ENCODE measurements around the gene DRC3.

DRC3 gene

DNA sequence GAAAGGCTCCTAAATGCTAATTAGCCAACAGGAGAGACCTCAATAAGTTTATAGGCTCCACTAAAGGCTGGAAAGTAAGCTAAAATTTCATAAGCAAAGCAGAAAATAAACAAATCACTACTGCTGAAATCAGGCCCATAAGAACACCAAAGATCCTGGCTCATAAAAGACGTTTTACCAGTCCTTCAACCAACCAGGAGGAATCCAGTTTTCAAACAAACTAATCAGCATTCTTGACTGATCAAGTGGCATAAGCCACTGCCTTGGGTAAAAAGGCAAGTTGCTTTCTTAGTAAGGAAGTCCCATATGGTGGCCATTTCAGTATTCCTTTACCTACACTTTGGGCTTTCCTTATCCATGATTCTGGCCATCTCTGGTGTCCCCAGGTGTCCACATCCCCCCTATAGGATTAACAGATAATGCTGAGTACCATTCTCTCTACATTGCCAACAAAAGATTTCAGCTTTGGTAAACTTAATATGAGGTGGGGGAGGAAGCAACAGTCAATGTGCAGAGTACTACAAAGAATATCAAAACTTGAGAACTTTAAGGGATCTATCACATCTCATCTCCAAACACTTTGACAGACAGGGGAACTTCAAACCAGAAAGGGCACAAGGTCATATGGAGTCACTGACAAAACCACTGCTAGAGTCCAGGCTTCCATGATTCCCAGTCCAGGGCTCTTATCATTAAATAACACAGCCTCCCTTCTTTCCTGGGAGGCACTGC, 1.8 kb upstream of the DRC3 start:
- no peak for DNase-seq

DNA sequence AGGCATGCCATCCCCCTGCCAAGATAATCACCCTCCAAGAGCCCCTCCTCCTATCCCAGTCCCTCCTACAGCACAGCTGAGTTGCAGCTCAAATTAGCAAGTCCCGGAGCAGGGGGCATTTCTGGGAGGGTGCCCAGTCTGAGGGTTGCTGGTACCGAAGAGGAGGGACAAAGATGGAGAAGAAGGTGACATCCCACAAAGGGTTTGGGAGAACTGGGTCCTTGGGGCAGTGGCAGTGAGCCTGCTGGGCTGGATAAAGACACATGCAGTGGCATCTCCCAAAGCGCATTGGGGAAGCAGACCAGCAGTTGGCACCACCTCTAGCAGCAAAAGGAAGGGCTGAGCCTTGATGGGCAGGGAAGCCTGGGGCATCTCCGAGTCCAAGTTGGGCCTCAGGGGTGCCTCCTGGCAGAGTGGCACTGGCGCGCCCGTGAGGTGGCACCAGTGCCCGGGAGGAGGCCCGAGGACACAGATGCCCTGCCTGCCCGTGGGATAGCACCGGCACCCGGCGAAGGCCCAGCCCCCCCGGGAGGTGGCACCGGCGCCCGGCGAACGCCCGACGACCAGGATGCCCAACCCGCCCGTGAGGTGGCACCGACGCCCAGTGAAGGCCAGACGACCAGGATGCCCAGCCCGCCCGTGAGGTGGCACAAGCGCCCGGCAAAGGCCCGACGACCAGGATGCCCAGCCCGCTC, 1.1 kb upstream of the DRC3 start:
- no peak for DNase-seq

DNA sequence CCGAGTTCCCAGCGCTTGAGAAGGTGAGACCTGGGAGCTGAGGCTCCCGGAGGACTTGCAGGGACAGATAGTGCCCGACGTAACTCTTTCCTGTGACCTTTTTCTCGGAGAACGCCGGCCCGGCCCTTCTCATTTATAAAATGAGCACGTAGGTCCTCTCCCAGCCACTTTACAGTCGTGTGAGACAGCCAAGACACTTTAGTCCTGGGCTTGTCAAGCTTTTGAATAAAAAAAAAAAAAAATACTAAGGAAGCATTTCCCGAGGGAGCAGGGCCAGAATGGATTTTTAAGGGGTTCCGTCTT, 241 bp downstream of the DRC3 start:
- no peak for DNase-seq

DNA sequence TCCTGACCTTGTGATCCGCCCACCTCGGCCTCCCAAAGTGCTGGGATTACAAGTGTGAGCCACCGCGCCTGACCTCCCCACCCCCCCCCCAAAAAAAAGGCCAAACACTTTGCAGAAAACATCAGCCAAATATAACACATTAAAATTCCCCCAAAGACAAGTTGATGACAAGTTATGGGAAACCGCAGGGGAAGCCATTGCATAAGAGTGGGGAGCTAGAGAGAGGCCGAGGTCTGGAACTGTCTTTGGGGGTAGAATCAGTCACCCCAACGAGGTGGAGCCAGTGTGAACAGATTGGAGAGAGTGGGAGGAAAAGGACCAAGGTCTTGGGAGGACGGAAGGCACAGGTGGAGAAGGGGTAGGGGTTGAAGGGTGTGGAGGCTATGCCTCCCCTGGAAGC, 2.8 kb downstream of the DRC3 start:
- no peak for DNase-seq

DNA sequence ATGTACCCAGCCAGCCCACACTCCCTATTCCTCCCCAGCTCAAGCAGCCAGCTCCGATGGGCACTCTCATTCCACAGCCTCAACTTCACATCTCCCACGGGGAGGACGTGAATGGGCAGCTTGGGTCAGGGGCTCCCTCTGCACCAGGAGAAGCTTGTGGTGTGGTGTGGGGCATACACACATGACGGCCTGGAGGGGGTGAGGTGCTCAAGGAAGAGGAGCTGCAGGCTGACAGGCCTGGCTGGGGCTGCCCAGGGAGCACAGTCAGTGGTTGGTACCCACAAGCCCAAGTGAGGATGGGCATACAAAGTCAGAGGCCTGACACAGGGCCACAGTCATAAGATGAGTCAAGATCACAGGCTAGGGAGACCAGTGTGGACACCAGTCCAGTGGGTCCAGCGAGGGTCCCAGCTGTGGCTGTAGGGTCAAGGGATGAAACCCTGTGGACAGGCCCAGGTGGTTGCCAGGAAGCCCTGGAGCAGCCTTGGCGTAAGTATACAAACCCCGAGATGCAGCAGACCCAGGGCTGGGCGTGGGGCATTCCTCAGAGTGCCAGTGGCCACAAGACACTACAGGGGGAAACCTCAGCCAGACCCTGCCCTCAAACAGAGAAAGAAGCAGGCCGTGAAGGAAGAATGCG, 4.4 kb downstream of the DRC3 start:
- no peak for DNase-seq

DNA sequence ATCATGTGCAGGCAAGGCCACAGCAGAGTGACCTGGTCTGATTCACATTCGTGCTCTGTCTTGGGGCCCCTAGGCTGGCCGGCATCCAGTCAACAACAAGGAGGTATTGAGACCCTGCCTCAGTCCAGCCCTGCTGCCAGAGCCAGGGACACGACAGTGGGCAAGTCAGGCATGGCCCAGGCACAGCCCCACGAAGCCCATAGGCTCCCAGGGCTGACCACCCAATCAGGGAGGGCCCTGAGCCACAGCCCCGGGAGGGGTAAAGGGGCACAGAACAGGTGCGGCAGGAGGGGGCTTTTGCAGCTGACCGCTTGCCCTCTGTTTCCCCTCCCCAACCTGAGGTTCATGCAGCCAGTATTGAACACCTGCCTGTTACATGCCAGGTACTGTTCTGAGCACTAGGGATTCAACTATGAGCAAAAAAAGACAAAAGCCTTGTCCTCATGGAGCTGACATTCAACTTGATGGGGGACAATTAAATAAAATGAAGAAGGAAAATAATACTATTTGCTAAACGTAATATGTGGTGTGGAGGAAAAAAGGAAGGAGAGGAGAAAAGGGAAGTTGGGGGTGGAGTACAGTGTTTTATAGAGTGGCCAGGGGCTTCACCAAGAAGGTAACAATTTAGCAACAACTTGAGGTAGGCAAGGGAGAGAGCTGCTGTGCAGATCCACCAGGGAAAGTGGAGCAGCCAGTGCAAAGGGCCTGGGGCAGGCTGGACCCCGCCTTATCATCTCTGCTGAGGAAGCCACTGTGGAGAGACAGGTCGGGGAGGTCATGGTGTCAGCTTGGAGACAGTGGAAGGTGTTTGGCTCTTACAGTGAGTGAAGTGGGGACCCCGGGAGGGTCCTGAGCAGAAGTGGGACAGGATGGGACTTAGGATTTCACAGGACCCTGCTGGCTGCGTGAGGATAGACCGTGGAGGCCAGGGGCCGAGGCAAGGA, 6.1 kb downstream of the DRC3 start:
- no peak for DNase-seq

DNA sequence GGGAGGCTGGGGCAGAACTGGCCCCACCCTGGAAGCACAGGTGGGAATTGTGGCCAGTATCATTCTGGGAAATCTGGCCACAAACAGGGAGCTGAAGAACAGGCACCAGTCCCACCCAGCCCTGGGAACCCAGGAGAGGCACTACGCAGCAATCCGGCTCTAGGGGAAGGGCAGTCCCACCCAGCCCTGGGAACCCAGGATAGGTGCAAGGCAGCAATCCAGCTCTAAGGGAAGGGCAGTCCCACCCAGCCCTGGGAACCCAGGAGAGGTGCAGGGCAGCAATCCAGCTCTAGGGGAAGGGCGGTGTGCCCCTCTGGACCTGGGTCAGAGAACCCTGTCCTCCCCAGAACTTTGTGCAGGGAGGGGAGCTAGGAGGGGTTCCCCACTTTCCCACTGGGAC, 7.1 kb downstream of the DRC3 start:
- DNase-seq, result no peak

DNA sequence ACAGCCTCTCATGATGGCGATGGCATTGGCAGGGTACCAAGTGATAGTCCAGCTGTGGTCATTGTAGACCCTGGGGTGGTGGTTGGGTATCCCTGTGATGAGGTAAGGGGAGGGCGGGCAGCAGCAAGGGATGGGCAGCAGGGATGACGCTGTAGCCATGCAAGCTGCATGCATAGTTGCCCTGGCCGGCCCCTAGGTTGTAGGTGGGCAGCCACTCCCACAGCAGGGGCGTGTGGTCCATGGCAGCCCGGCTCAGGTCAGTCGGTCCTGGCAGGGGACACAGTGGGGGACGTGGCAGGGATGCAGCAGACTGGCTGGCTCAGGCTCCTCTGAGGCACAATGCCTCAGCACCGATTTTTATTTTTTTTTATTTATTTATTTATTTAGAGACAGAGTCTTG, 8.7 kb downstream of the DRC3 start:
- no peak for DNase-seq

DNA sequence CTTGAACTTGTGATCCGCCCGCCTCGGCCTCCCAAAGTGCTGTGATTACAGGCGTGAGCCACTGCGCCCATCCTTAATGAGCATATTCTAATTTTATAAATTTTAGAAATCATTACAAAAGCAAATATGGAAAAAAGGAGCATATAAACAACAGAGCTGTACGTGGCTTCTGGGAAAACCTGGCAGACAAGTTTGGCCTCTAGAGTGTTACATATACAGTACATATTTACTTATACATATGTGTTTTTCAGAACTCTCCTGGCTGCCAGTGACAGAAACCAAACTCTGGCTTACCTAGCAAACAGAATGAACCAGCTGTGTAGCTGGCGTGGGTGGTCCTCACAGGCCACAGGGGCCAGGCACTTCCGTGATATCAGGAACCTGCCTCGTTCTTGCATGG, 10.1 kb downstream of the DRC3 start:
- DNase-seq, result no peak

DNA sequence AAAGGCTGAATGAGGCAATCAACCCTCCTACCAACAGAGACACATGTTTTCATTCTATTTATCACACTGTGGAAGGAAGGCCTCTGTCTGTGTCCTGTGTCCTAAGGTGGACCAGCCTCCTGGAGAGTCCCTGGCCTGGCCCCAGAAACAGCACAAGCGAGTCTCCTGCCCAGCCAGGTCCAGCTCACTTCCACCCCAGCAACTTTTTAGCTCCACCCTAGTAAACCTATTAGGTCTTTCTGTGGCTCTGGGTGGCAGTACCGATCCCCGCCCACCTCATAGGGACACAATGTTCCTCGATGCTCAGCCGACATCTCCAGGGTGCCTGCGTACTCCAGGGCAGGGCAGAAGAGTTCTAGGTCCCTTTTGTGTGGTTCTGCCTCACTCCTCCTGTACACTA, 10.7 kb downstream of the DRC3 start:
- DNase-seq, result no peak

DNA sequence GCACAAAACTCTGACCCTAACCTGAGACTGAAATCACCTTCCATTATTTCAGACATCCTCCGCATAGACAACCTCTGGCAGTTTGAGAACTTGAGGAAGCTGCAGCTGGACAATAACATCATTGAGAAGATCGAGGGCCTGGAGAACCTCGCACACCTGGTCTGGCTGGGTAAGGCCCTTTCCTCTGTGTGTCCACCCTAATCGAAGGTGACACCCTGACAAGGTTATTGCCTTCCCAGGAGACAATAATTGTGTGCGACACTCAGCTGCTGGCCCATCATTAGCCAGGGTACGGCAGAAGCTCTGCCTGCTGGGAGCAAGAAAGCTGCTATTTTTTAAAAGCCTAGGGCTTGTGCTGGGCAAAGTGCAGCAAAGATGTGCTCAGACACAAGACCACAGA, 11.1 kb downstream of the DRC3 start:
- DNase-seq, result no peak

DNA sequence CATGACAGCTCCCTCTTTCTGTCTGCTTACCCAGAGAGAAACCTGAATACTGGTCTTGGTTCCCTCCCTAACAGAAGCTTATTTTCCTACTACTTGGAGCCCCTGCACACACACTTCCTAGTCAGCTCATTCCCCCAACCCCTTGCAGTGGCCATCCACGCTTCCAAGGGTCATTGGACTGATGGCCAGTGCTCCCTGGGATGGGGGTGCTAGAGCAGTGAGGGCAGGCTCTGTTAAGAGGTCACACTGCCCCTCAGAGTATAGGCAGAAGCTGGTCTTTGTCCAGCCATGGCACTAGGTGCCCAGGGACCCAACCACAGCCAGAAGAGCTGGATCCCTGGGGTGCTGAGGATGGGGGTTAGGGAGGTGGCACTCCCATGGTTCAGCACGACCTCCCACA, 12.5 kb downstream of the DRC3 start:
- DNase-seq, result no peak

DNA sequence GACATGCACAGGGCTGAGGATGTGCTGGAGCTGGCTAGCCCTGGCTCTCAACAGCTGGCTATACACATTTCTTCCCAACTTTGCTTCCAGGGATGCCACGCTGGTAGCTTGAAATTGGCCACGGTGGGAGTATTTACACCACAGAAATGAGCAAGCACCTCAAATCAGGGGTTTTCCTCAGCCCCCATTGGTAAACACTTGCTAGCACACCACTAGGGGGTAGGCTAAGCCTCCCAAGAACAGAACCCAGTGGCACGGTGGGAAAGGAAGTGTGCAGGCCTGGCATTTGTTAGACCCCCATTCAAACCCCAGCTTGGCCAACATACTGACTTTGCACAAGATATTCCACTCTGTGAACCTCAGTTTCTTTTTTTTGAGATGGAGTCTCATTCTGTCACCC, 12.9 kb downstream of the DRC3 start:
- DNase-seq, result no peak

DNA sequence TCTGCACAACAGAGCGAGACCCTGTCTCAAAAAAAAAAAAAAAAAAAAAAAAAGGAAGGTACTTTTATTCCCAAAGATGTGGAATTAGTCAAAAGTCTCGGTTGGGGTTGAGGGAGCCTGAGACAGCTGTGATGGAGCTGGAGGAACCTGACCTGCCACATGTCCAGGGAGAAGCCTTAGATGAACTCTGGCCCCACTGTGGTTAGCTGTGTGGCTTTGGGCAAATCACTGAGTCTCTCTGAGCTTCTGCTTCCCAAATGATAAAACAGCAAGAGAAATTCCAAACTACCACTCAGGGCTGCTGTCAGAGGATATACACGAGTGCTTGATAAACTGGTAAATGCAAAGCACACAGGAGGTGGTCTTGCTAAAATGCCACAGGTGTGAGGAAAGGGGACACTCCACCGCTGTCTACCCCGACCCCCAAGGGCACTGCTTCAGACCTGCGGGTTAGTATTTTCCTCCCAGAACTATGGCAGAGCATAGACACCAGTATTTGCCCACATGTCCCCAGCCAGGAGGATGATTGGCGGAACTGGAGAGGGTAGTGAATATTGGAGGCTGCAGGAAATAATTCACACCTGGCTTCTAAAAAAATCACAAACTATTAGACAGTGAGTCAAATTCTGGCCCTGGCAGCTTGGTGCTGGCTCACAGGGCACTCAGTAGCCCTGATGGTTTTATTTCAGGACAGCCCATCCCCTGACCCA, 14.7 kb downstream of the DRC3 start:
- DNase-seq, result no peak

DNA sequence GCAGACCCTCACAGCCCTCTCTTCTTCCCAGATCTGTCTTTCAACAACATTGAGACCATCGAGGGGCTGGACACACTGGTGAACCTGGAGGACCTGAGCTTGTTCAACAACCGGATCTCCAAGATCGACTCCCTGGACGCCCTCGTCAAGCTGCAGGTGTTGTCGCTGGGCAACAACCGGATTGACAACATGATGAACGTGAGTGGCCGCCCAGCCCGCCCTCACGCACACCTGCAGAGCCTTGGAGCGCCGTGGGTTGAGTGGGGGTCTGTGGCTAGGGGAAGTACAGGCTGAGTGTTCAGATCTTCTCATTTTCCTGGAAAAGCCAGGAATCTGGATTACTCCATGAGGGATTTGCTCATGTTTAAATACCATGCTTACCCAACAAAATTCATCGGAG, 15.2 kb downstream of the DRC3 start:
- no peak for DNase-seq

DNA sequence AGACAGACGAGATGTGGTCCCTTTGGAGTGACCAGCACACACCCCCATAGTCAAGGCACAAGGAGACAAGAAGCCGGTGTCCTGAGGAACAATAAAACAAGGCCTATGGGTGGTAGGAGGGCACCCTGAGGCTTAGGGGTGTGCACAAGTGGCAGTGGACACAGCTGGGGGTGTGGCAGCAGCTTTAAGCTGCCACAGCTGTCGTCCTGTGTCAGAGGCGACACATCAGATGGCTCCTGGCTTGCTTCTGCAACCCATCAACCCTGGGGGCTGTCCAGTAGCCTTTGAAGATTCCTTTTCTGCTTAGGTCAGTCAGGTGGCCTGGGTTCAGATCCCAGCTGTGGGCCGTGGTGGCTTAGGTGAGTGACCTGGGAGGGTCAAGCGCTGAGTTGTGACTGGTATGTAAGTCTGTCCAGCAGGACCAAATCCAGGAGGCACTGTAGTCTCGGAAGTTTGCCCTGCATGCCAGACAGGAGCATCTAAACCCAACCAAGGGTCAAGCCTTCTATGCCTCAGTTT, 15.8 kb downstream of the DRC3 start:
- no peak for DNase-seq

DNA sequence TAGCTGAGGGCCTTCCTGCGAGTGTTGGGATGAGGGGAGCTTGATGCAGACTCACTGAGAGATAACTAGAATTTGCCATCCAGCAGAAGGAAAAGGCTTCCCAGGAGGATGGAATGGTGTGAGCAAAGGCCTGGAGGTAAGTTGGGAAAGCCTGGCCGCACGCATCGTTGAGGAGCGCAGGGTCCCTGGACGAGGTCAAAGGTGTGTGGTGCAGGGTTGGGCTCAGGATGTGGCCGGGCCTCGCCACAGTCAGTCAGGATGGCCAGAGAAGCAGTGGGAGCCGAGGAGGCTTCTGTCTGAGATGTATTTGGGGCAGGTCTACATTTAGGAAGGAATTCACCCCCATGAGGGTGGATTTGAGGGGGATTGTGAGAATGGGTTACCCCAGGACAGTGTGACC, 16.4 kb downstream of the DRC3 start:
- DNase-seq, result no peak

DNA sequence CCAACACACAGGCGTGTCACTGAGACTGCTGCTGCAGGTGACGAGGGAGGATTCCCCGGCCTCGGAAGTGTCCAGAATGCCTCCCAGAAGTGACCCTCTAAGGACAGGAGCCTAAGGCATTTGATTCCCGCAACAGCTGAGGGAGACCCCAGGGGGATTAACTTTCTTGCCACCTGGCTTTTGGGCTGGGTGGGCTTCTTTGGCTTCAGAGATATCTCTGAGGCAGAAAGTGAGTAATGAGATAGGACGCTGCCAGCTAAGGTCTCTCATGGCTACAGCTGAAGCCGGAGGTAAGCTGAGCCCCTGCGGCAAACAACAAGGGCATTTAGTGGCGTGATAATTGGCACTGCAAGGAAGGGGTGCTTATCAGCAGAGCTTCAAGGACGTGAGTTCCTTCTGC, 17.0 kb downstream of the DRC3 start:
- DNase-seq, result no peak

DNA sequence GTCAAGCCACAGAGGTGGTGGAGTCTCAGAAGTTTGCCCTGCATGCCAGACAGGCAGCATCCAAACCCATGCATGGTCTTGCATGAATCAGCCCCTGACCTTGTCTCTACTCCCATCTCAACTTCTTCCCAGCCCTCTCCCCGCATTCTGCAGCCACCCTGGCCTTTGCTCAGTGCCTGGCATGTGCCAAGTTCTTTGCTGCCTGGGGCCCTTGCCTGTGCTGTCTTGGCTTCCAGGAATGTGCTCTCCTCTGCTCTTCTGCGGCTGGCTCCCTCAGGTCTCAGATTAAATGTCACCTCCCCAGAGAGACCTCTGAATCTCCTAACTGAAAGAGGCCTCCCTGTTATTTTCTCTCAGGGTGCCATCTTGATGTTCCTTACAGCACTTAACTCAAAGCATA, 17.6 kb downstream of the DRC3 start:
- DNase-seq, result no peak

DNA sequence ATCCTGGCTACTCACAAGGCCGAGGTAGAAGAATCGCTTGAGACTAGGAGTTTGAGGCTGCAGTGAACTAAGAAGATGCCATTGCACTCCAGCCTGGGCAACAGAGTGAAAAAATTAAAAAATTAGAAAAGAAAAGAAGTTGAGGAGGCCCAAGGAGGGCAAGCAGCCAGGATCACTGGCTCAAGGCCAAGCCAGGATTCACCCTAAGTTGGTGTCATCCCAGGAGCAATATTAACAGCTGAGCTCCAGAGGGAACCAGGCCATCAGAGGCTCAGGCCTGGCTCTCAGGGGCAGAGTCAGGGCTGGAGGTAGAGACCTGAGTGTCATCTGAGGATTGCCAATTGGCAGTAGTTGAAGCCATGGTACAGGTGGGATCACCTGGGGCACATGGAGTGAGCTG, 20.7 kb downstream of the DRC3 start:
- DNase-seq, result no peak

DNA sequence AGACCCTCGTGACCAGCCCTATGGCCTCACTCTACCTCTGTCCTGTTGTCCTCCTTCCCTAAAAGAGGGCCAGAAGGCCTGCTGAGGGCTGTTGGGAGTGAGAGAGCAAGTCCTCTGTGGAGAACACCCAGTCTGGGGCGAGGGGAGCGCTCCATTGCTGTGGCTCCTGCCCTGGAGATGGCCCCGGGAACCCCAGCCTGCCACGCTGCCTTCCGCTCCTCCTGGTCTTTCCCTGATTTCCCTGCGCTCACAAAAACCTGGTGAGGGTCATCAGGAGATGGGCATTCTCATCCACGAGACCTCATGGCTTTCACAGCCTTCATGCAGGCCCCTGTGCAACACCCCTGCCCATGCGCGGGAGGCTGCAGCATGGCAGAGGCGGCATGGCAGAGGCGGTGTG, 21.2 kb downstream of the DRC3 start:
- no peak for DNase-seq

DNA sequence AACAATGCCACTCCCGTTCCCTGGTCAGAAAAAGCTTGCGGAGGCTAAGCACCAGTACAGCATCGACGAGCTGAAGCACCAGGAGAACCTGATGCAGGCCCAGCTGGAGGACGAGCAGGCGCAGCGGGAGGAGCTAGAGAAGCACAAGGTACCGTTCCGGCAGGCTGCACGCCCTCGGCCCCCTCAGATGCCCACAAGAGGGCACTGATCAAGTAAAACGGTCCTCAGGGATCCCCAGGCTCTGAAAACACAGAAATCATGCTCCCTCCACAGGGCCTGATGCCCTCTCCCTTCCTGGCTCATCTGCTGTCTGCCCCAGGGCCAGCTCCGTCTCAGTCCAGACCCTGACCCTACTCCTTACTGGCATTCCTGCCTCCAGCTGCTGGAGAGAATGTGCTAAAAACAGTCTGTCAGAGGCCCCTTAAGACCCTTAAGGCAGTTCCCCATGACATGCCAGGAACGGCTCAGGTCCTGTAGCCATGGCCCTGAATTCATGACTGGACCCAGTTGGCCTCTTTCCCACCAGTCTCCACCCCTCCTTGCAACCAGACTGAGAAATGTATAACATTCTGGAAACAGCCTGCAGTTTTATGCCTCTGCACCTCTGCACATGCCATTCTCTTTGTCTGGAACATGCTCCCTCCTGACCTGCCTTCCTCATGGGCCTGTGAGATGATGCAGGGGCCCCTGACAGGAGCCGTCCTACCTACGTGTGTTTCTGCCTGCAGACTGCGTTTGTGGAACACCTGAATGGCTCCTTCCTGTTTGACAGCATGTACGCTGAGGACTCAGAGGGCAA, 21.8 kb downstream of the DRC3 start:
- DNase-seq, result peak; percentile 9

Measured in NCI-H1105 treated with DMSO at 0.1 percent for 48 hours (cell line).